GM19023 (cell line): ENCODE measurements around the gene DLG2.

Experiments
- ATAC-seq: cut with Tn5 transposase; IDR thresholded peaks from one replicate; pipeline ENCODE4 v1.9.1; 2021; ENCODE audit warnings: mild to moderate bottlenecking, moderate library complexity; ENCODE audit not compliant: unreplicated experiment

Gene DLG2

DNA sequence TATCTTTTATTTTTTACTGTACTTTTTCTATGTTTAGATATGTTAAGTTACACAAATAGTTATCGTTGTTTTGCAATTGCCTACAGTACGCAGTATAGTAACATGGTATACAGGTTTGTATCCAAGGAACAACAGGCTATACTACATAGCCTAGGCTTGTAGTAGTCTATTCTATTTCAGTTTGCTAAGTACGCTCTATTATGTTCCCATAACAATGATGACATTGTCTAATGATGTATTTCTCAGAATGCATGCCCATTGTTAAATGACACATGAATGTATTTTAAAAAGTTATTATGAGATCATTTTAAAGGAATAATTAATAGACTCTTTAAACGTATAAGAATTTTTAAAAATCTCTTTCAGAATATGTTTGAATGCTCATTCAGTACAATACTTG is 1644.3 kb downstream of the DLG2 start:
- no peak for ATAC-seq

DNA sequence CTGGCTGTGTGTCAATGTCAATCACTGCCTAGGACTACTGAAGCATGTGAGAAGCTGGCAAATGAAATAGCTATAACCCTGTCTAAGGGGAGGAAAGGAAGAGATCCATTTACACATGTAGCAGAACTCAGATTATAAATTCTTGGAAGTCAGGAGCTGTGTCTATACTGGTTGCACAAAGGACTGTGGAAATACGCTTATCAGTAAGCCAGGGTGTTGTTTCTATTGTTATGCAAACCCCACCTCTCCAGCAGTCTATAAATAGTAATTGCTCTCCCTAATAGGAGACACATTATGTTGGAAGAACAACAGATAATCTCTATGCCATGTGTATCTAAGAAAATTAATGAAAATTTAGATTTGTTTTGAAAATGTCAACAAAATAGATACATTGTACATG is 1647.6 kb downstream of the DLG2 start:
- no peak for ATAC-seq

DNA sequence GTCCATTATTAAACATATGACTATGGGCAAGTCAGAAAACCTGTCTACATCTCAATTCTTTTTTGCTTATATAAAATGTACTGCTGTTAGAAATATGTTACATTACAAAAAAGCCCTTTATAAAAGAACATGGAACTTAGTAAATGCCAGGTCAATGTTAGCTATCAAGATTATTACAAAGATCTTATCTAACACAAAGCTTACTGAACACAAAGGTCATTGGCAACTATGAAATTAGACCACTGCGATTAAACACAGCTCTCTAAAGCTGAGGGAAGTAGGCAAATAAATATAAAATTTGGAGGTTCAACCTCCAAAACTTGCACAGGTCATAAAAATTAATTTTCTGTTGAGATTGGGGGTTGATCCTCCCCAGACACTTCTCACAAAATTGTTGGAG is 1648.2 kb downstream of the DLG2 start:
- no peak for ATAC-seq

DNA sequence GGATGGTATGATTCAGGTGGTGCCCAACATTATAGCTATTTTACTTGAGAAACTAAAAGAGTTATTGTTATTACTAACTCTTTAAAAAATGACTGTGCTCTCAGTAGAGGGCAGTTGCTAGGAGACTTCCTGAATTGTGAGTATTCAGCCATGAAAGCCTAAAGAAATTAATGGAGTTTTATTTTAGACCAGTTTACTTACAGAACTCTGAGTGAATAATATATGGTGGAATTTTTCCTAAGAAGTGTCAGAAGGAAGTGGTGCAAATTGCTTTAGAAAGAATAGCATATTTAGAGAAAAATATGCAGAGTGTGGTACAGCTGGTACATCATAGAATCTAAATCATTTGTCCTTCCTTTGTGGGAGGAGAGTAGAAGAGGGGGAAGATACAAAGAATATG is 1651.1 kb downstream of the DLG2 start:
- no peak for ATAC-seq

DNA sequence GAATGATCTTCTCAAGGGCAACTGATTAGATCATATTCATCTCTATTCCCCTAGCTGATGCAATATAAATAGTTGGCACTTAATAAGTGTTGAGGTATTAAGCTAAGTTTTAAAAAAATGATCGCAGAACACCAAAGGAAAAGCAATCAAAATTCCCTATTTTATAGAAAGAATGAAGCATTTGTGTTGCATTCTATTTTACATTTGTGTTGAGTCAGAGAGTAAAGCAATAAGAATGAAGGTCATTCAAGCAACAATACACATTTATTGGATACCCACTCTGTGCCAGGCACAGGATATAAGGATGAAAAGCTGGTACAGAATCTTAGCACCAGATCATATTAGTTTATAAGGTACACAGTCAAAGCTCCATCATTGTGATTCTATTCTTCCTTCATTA is 1654.6 kb downstream of the DLG2 start:
- no peak for ATAC-seq

DNA sequence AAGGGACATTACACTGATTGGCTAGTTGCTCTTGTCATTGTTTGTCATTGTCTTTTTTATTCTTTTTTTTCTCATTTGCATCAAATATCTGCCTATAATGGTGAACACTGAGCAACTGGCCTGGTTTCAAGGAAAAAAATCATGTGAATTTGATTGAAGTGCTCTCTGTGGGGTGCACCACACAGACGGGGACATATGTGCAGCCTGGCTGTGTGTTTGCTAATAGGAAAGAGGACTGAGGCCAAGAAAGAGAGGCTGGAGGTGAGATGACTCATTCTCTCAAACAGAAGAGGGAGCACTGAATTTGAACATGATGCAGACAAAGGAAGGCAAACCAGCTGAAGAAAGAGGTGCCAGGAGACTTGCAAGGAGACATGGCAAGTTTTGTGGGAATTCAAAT is 1656.1 kb downstream of the DLG2 start:
- ATAC-seq = peak; percentile 35

DNA sequence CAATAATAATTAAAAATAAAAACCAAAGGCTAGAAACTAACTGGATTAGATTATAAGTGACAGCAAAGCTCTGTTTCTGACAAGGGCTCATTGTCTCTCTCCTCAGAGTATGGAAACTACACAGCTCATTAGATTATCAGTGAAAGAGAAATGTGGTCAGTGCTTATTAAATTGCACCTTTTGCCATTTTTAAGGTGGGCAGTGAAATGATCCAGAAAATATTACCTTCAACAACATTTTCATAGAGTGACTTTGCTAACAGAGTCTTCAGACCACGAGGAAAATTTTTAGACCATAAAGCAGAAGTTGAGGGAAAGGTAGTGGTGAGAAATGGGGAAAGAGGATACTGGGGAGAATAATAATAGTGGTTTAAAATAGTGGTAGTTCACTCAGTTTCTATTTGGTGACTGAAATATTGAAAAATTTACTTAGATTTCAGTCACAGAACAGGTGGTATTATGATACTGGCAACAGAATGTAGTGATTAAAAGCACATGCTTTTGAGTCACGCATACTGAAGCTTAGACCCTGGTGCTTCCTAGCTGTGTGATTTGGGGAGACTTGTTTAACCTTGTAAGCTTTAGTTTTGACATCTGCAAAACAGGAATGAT is 1657.0 kb downstream of the DLG2 start:
- peak; percentile 85 for ATAC-seq

DNA sequence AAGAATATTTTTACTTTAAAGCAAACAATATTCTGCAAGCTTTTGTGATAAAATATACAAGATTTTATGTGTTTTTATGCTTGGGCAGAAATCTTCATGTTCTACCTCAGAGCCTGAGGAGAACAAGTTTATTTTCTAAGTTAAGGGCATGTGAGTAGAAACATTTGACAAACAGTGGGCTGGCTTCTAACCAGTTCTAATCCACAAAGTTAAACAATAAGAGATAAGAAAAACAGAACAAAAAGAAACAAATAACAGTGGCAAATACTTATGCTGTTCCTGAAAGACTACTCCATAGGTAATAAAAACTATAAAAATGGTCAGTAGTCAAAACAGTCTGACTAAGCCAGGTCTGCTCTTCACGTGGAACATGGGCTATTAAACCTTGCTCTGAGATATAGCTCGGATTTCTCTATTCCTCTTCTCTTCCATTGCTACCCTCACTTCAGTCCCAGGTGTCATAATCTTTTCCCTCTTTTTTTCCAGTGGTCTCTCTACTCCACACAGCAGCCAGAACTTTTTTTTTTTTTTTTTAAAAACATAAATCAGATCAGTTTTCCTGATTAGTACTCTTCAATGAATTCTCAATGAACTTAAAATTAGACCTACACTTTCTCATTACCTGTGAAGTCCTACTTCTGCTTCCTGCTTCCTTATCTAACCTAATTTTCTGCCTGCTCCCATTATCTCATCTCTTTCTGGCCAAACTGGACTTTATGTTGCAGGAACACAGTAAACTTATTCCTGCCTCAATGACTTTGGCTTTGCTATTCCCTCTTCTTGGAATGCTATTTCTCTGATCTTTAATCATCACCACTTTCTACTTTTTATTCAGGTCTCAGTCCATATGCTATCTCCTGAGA is 1669.9 kb downstream of the DLG2 start:
- ATAC-seq = no peak

DNA sequence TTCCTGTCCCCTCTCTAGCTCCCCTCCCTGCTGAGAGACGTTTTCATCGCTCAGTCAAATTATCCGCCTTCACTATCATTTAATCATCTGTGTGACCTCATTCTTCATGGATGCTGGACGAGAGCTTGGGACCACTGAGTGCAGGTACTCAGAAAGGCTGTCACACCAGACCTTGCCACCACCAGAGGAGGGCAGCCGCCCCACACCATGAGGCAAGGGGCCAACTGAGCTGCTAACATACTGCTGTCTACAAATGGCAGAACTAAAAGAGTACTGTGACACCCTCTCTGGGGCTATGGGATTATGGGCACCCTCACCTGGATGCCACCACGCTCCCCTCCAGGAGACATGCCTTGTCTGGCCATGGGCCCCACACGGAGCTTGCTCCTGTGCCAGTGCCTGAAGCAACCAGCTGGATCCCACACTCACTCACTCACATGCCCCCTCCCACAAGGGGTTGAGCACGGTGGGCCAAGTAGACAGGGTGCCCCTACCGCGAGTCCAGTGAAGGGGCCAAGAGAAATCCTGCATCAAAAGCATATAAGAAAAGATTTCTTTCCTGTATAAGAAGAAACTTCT is 1670.9 kb downstream of the DLG2 start:
- ATAC-seq = no peak

DNA sequence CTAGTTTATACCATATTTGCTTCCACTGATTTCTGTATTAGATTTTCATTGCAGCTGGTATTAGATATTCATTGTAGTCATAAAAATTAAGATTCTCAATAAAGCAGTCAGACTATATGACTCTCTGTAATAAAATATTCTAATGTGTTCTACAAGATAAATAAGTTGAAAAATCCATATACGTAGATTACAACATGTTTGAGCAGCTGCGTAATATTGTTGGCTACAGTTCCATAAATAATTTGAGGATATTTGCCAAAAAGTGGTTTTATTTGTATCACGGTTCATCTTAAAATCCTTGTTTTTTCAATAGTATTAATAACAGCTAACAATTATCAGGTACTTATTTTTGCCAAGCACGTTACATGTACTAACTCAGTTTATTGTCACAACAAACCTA is 1672.4 kb downstream of the DLG2 start:
- ATAC-seq = no peak

DNA sequence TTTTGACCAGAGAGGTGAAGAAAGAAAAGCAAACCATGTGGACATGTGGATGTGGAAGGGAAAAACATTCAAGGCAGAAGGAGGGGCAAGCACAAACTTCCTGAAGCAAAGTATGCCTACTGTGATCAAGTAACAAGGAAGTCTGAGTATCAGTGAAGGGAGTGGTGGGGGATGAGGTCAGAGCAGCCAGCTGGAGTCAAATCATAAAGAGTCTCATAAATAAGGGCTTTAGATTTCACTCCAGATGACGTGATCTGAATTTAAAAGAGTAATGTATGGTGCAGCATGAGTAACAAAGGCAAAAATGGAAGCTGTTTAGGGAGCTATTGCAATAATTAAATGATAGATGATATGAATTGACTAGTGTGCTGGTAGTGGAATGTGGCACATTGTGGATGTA is 1675.6 kb downstream of the DLG2 start:
- ATAC-seq = no peak

DNA sequence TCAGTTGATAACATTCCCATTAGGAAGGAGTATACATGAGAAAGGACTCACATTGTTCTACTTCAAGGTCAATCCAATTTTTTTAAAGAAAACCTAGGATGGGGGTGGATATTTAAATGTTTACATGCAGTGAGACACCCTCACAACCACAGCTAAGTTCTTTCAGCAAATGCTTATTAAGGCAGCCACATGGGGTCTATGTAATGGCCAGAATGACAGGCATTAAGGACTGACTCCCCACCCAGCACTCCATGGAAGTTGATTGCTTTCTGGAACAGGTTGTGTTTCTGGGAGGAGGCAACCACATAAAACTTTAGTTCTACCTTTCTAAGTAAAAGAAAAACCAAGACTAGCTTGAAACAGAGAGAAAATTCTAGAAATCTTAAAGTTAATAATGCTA is 1678.9 kb downstream of the DLG2 start:
- ATAC-seq = no peak

DNA sequence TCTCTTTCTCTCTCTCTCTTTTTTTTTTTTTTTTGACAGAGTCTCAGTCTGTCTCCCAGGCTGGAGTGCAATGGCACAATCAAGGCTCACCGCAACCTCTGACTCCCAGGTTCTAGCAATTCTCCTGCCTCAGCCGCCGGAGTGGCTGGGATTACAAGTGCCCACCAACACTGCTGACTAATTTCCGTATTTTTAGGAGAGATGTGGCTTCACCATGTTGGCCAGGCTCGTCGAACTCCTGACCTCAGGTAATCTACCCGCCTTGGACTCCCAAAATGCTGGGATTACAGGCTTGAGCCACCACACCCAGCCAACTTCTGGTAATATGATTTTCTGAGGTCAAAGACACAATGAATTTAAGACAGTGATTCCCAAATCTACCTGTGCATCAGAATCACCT is 1681.2 kb downstream of the DLG2 start:
- ATAC-seq = no peak

DNA sequence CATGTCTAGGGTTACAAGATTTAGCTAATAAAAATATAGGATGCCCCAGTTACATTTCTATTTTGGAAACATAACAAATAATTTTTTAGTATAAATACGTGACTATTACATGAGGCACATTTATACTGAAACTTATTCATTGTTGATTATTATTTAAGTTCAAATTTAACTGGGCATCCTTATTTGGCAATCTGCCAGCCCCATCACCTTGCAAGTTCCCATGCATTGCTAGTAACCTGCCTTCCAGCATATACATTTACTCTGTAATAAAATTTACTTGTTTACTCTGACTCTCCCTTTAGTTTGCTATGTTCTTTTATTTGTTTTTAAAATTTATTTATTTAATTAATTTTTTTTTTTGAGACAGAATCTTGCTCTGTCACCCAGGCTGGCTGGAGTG is 1686.1 kb downstream of the DLG2 start:
- no peak for ATAC-seq

DNA sequence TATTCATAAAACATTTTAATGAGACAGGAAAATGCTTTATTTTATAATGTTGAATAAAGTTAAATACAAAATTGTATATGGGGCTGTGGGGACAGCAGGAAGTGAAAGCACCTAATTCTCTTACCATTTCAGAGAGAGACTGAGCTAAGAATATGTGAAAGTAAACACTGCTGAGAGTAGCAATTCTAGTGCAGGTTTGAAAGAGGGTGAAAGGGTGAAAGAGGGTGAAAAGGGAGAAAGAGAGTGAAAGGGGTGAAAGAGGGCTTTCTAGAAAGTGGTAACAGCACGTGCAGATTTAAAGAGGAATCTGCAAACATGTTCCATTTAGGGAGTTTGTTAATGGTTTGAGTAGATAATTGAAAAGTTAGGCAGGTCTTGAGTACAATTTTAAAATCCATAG is 1689.0 kb downstream of the DLG2 start:
- peak; percentile 47 for ATAC-seq

DNA sequence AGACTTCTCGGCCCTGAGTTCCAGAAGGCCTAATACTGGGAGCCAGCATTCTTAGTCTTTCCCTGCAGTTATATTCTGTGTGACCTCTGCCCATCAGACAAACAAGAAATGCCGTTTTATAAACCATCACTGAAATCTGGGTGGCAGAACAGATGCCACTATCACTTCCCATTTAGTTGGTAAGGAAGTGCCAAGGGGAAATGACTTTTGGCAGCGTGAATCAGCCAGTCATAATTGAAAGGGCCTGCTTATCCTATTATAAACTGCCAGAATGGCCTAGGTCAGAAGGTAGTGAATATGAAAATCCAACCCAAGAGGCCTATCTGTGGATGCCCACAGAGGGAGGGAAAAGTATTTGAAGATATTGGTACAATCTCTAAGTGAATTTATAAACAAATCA is 1694.1 kb downstream of the DLG2 start:
- ATAC-seq = no peak

DNA sequence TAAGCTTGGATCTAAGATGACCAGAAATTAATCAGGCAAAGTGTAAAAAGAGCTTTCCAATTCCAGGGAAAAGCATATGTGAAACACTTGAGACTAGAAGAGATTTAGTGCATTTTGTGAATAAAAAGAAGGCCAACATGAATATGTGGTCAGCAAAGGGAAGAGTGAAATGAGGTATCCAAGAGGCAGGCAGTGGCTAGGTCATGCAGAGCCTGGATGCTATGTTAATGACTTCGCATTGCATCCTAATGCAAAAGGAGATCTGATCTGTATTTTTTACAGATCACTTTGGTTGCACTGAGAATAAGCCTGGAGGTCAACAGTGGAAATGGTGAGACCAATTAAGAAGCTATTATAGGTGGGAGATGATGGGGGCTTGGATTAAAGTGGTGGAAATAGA is 1699.7 kb downstream of the DLG2 start:
- ATAC-seq = no peak

DNA sequence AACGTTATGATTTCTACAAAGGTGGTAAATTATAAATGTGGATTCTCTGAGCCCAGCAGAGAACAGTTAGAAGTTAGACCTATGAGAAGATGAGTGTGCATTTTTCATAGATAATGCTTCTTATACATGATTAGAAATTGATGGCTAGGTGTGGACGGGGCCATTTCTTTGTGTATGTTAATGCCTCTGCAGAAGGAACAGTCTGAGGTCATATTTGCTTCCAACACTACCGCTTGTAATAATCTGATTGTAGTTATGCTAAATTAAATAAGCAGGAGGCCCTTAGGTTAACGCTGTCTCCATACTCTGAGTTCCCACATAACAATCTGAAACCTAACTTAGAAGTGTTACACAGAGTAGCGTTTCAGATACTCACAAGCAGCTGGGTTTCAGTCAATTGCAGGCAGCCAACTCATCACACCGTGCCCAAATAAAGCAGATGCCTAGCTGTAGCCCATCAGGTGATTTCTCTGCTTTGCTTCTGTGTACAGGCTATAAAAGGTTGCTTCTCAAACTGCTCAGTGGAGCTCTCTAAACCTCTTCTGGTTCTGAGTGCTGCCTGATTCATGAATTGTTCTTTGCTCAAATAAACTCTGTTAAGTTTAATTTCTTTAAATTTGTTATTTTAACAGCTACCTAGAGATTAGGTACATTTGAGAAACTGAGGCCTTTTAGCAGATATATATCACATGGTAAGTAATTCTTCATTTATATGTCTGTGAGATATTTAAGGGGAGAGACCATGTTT is 1702.2 kb downstream of the DLG2 start:
- ATAC-seq = no peak

DNA sequence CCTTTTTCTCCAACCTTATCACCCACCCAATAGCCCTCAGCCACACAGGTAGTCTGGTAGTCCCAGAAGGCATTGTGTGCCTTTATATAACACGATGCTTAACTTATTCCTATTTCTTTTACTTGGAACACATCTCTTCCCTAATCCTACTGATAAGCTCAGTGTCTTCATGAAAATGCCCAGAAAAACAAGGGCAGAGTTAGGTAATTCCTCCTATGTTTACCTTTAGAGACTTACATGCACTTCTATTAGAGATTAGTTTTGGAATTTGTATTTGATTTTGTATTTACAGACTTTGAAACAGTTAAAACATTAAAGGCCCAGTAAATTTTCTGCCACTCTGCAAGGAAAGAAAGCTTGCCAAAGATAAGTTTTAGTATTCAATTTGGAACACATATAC is 1703.2 kb downstream of the DLG2 start:
- no peak for ATAC-seq

DNA sequence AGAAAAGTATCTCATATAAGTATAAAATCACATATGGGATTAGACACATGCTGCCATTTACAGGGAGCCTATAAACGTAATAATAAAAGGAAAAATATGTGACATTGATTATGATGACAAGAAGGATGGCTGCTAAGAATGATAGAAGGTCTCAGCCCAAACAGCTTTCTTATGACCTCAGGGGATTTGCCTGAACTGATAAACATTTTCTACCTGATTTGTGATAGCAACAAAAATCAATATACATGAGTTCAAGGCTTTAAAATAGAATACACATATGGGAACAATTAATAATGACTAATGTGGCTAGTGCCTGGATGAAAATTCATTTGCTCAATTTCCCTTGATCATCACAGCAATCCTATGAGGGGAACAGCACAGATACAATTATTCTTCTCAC is 1704.2 kb downstream of the DLG2 start:
- ATAC-seq = no peak

DNA sequence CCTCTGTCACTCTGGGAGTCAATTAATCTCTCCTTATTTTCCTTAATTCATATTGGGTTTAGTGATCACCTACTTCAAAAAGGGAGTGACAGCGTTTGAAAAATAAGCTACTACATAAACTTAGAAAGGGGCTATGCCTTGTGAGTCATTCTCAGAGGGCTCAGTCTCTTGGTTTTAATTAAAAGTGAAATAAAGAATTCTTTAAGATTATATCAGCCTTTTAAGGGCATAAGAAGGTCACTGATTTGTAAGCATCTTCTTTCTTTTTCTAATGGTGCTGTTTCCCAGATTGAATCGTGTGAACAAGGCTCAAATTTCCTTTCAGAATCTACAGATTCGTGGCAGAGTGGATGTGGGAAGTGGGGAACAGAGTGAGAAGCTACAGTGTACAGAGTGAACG is 1704.8 kb downstream of the DLG2 start:
- no peak for ATAC-seq
